ENCODE data around the gene PNLDC1.

Gene PNLDC1

DNA sequence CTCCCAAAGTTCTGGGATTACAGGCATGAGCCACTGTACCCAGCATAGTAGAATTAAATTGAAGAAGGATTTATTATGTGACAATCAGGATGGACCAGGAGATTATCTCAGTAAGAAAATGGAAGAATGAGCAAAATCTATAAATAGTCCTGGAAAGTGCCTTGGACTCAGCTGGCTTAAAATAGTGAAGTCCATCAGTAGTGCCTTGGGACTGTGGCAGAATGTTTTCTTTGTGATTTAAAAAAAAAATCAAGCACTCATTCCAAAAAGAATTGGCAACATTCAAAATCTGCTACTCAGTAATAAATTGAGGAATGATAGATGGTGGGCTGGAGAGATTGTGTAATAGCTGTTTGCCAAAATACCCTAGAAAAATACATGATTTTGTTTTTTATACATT is 53.7 kb downstream of the PNLDC1 start:
- no peak for DNase-seq

DNA sequence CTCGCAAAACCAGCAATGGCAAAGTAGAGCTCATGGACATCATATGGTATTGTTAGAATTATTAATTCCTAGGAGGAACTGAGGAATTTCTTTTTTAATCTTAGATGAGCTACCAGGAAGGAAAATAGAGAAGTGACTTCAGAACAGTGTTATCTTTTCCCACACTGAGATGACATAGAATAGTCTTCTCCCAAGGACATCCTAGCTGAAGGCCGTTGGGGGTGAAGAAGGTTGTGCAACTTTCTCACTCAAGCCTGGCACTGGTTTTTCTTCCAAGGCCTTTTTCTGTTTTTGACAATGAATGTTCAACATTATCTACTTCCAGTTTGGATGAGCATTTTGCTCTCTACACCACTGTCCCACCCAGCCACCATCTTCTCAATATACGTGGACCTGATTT is 54.9 kb downstream of the PNLDC1 start:
- no peak for DNase-seq

DNA sequence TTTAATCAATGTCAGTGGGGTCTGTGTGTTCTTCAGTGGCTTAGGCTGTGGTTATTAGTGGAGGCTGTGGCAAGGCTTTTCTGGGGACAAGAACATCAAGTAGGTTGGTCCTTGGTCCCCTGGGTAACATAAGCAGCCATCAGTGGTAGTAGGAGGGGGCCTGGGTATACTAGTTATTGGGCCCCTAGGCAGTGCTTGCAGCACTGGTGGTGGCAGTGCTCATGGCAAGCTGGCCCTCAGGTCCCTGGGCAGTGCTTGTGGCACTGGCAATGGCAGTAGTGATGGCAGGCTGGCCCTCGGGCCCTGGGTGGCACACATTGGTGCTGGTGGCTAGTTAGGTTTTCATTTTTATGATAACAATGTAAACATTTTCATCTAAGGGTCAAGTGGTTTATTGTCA is 58.2 kb downstream of the PNLDC1 start:
- DNase-seq, result no peak

DNA sequence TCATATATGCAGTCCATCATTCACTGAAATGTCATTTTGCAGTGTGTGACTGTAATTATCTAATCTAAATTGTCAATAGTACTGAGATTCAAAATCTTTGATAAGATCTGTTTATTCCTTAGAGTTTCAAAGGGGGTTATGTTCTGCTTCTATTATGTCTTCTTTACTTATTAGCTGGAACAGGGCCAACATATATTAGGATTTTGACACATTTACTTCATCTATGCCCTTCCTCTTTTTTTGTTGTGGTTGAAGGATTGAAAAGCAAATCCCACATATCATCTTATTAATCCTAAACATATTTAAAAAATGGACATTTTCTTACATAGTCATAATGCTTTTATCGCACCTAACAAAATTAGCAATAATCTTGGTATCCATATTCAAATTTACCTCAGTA is 60.4 kb downstream of the PNLDC1 start:
- DNase-seq, result no peak

DNA sequence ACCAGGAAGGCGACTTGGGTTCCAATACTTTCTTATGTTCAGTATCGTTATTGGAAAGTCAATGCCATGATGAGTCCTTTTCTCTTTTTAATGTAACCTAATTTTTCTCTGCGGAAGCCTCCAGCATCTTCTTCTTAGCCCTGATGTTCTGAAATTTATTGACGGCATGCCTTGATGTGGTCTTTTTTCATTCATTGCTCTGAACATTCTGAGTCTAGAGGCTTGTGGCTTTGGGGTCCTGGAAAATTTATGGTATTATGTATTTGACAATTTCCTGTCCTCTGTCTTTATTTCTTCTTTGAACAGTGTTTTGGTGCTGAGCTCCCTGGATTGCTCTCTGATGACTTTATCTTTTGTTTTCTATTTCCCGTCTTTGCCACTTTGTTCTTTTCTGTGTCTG is 62.0 kb downstream of the PNLDC1 start:
- DNase-seq, result peak in 1 of 2 donors; percentile 12

DNA sequence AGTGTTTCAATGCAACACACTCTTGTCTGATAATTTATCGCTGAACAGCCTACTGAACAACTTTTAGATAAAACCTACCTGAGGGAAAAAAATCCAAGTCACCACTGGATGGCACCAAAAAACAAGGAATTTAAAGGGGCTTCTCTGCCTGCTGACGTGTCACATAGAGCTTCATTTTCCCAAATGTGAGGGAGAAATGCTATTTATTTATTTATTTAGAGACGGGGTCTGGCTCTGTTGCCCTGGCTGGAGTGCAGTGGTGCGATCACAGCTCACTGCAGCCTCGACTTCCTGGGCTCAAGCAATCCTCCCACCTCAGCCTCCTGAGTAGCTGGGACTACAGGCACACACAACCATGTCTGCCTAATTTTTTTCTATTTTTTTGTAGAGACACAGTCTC is 63.3 kb downstream of the PNLDC1 start:
- DNase-seq, result peak; percentile 16 to 50

DNA sequence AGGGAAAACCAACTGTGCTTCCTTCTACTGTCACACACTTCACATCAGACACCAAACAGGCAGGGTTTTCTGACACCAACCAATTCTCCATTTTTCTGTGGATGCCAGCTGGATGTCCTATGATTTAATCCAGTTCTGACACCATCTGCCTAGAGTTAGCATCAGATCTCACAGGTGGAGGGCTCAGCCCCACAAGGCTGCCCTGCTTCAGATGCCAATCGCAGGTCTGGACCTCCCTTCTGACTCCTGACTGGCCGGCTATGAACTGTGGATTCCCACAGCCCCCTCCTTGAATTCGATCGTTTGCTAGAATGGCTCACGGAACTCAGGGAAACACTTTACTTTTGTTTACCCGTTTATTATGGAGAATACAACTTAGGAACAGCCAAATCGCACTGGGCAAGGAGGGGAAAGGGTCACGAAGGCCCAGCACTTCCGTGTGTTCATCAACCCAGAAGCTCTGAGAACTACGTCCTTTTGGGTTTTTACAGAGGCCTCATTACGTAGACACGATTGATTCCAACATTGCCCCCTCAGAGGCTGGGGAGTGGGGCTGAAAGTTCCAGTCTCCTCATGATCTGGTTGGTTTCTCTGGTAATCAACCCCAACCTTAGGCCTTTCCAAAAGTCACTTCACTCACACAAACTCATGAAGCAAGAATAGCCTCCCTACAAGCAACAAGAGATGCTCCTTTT is 65.3 kb downstream of the PNLDC1 start:
- DNase-seq, result no peak

DNA sequence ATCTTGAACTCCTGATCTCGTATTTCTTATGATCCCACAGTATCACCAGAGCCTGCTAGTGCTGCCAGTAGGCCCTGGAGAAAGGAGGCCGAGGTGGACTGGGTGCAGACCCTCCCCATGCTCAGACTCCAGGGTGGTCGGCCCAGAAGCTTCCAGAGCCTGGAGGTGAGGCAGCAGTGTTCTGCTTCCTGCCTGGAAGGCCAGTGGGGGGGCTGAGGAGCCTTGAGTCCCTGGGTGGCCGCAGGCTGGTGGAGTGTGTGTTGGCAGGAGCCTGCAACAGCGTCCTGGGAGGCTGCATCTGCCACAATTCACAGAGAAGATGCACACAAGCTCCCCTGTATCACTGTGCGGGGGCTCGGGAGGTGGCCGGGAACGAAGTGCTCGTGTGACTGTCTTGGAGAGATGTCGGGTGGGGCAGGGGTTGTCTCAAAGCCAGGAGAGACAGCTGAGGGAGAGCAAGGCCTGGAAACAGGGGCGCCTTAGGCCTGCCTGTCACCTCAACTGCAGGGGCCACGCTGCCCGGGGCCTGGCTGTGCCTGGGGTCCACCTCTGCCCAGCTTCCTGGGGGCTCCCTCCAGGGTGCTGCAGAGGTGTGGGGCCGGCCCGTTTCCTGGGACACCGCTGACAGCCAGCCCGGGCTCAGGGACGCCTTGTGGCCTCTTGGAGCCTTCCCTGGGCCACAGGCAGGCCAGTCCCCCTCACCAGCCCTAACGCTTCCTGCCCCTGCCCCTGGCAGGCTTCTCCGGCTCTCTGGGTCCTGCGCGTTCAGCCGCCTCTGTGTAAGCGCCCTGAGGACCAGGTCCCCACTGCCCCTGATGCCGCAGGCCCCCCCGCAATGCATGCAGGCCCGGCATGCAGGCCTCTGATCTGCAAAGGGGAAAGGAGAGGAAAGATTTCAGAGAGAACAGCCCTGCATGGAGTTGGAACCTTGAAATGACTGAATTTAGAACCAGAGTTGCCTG is 66.5 kb downstream of the PNLDC1 start:
- no peak for DNase-seq
